ENCODE data around the gene ATG9A.

ATG9A gene

GRCh38 chr2:219277703-219278654, 48.5 kb upstream of the ATG9A start (continued):
- peak; percentile 94 for TF ChIP-seq CTCF (tag by site-specific recombination; IDR thresholded peaks at IDR 0.05)
- no peak for TF ChIP-seq ZNF596 (tag by site-specific recombination; IDR thresholded peaks at IDR 0.05)
- TF ChIP-seq ZNF398 (tag by site-specific recombination; IDR thresholded peaks at IDR 0.05), result no peak
- TF ChIP-seq ZNF362 (tag by site-specific recombination; IDR thresholded peaks at IDR 0.05), result no peak
- no peak for TF ChIP-seq ZNF248 (tag by site-specific recombination; IDR thresholded peaks at IDR 0.05)
- no peak for TF ChIP-seq ZNF311 (tag by site-specific recombination; IDR thresholded peaks at IDR 0.05; ENCODE audit: borderline replicate concordance)
- no peak for TF ChIP-seq ZNF768 (tag by site-specific recombination; IDR thresholded peaks at IDR 0.05)
- no peak for TF ChIP-seq ZNF449 (tag by site-specific recombination; IDR thresholded peaks at IDR 0.05)
- no peak for TF ChIP-seq ZBTB26 (tag by site-specific recombination; optimal IDR thresholded peaks at IDR 0.05)
- no peak for TF ChIP-seq GLI2 (tag by site-specific recombination; IDR thresholded peaks at IDR 0.05; ENCODE audit: borderline replicate concordance, low read depth)
- TF ChIP-seq ZNF18 (tag by site-specific recombination; IDR thresholded peaks at IDR 0.05), result no peak
- TF ChIP-seq MZF1 (tag by site-specific recombination; IDR thresholded peaks at IDR 0.05; ENCODE audit: borderline replicate concordance), result no peak
- TF ChIP-seq ZNF10 (tag by site-specific recombination; IDR thresholded peaks at IDR 0.05), result no peak
- no peak for TF ChIP-seq ZNF529 (tag by site-specific recombination; IDR thresholded peaks at IDR 0.05; ENCODE audit: insufficient replicate concordance)
- peak; percentile 41; the same call in 1 of the 2 replicates for TF ChIP-seq ZEB2 (tag by site-specific recombination; IDR thresholded peaks at IDR 0.05)
- TF ChIP-seq ZNF148 (tag by site-specific recombination; IDR thresholded peaks at IDR 0.05; ENCODE audit: borderline replicate concordance), result no peak
- TF ChIP-seq HOXA7 (CRISPR knock-in tag; IDR thresholded peaks at IDR 0.05; ENCODE audit: borderline replicate concordance), result no peak
- no peak for TF ChIP-seq ZXDB (tag by site-specific recombination; IDR thresholded peaks at IDR 0.05)
- TF ChIP-seq ZNF138 (tag by site-specific recombination; IDR thresholded peaks at IDR 0.05; ENCODE audit: borderline replicate concordance), result no peak
- no peak for TF ChIP-seq ZFP69B (tag by site-specific recombination; IDR thresholded peaks at IDR 0.05)
- TF ChIP-seq ZNF112 (tag by site-specific recombination; IDR thresholded peaks at IDR 0.05), result no peak
- peak; percentile 97 for TF ChIP-seq ZNF600 (tag by site-specific recombination; IDR thresholded peaks at IDR 0.05)
- TF ChIP-seq ZNF610 (tag by site-specific recombination; IDR thresholded peaks at IDR 0.05; ENCODE audit: borderline replicate concordance), result no peak
- peak; percentile 70; the same call in 1 of the 2 replicates for TF ChIP-seq IKZF3 (tag by site-specific recombination; IDR thresholded peaks at IDR 0.05)
- TF ChIP-seq ZNF341 (tag by site-specific recombination; IDR thresholded peaks at IDR 0.05; ENCODE audit: low read depth), result peak; percentile 60
- no peak for TF ChIP-seq KLF9 (tag by site-specific recombination; IDR thresholded peaks at IDR 0.05; ENCODE audit: low read depth)

All from HEK293 (cell line).